Parathyroid adenoma (tissue), 2 donors: Measurements from ENCODE around the gene STK32C.

ENCODE experiments used
- H2AFZ ChIP-seq: fragments of 300-600 bp; sonication (generic); one replicate; pipeline ENCODE4 v1.7.0; 2017; ENCODE audit warnings: antibody characterized with exemption, mild to moderate bottlenecking
- H3K27ac ChIP-seq: fragments of 300-600 bp; sonication (generic); one replicate; pipeline ENCODE4 v1.7.0; 2017
- H3K27me3 ChIP-seq: fragments of 300-600 bp; sonication (generic); one replicate; pipeline ENCODE4 v1.7.0; 2017; ENCODE audit warnings: low read length; ENCODE audit not compliant: control insufficient read depth, insufficient read depth
- H3K36me3 ChIP-seq: fragments of 300-600 bp; sonication (generic); one replicate; pipeline ENCODE4 v1.7.0; 2017; ENCODE audit warnings: low read length; ENCODE audit not compliant: control insufficient read depth, insufficient read depth
- H3K4me1 ChIP-seq: fragments of 300-600 bp; sonication (generic); one replicate; pipeline ENCODE4 v1.7.0; 2017; ENCODE audit warnings: control low read depth
- H3K4me2 ChIP-seq: fragments of 300-600 bp; sonication (generic); one replicate; pipeline ENCODE4 v1.7.0; 2017; ENCODE audit warnings: low read length
- H3K4me3 ChIP-seq: fragments of 300-600 bp; sonication (generic); one replicate; pipeline ENCODE4 v1.7.0; 2017; ENCODE audit warnings: low read depth, low read length
- H3K79me2 ChIP-seq: fragments of 300-600 bp; sonication (generic); one replicate; pipeline ENCODE4 v1.7.0; 2017; ENCODE audit warnings: control low read depth
- H3K9ac ChIP-seq: fragments of 300-600 bp; sonication (generic); one replicate; pipeline ENCODE4 v1.7.0; 2017; ENCODE audit warnings: mild to moderate bottlenecking
- H3K9me3 ChIP-seq: fragments of 300-600 bp; sonication (generic); one replicate; pipeline ENCODE4 v1.7.0; 2017; ENCODE audit warnings: low read length; ENCODE audit not compliant: control insufficient read depth
- CTCF ChIP-seq: fragments of 300-600 bp; sonication (generic); IDR thresholded peaks from one replicate; pipeline ENCODE4 v1.7.0; 2017; ENCODE audit warnings: antibody characterized with exemption, mild to moderate bottlenecking
- donor health status: primary hyperparathyroidism.

The STK32C gene

GRCh38 chr10:132304756-132305509 is 2.8 kb downstream of the STK32C start:
- Histone ChIP-seq H3K36me3 (no peaks in the 10 kb centered on the region), H3K27me3 (no peaks in the 10 kb centered on the region), H3K9ac (no peak overlapping the region), H2AFZ (no peak overlapping the region), H3K9me3 (no peaks in the 10 kb centered on the region), H3K4me3 (no peak overlapping the region), H3K27ac (no peak overlapping the region), H3K4me2 (no peak overlapping the region), H3K4me1 (peaks cover 2% of the 10 kb centered on the region), H3K79me2 (peaks cover 8% of the 10 kb centered on the region)
- TF ChIP-seq CTCF, result no peak

- H3K4me3 ChIP-seq, result no peak overlapping the region
- no peak overlapping the region for H2AFZ ChIP-seq
- H3K27ac ChIP-seq, result no peak overlapping the region
- peaks cover 8% of the 10 kb centered on the region for H3K79me2 ChIP-seq
- no peak overlapping the region for H3K9ac ChIP-seq
- H3K9me3 ChIP-seq, result no peaks in the 10 kb centered on the region
- no peak overlapping the region for H3K4me2 ChIP-seq
- H3K36me3 ChIP-seq, result no peaks in the 10 kb centered on the region
- no peaks in the 10 kb centered on the region for H3K27me3 ChIP-seq
- peaks cover 2% of the 10 kb centered on the region for H3K4me1 ChIP-seq
- no peak for TF ChIP-seq CTCF
These were observed 4.2 kb downstream of the STK32C start for GRCh38 chr10:132303361-132304115.

GRCh38 chr10:132302421-132303310 is 5.1 kb downstream of the STK32C start:
- Histone ChIP-seq H3K4me3 (no peak overlapping the region), H3K9me3 (no peaks in the 10 kb centered on the region), H3K4me1 (peaks cover 2% of the 10 kb centered on the region), H3K27me3 (no peaks in the 10 kb centered on the region), H3K9ac (no peak overlapping the region), H2AFZ (no peak overlapping the region), H3K36me3 (no peaks in the 10 kb centered on the region), H3K27ac (no peak overlapping the region), H3K4me2 (no peak overlapping the region), H3K79me2 (peaks cover 8% of the 10 kb centered on the region)
- no peak for TF ChIP-seq CTCF

GRCh38 chr10:132301371-132302330 is 6.1 kb downstream of the STK32C start:
- Histone ChIP-seq H2AFZ (no peak overlapping the region), H3K4me3 (no peak overlapping the region), H3K27me3 (no peaks in the 10 kb centered on the region), H3K9ac (no peak overlapping the region), H3K9me3 (no peaks in the 10 kb centered on the region), H3K36me3 (no peaks in the 10 kb centered on the region), H3K79me2 (peaks cover 8% of the 10 kb centered on the region), H3K4me2 (no peak overlapping the region), H3K27ac (no peak overlapping the region), H3K4me1 (peaks cover under 1% of the 10 kb centered on the region)
- TF ChIP-seq CTCF, result no peak
